HG03521 (cell line): Measurements from ENCODE around the gene COL6A2.
"Not testable (repeated sequence)": the region's sequence is repeated elsewhere in the genome, so short reads cannot be mapped to it uniquely, and the experiment has no call there.

Source experiments
- ATAC-seq: cut with Tn5 transposase; IDR thresholded peaks from one replicate; pipeline ENCODE4 v1.9.1; 2021; ENCODE audit warnings: mild to moderate bottlenecking, moderate library complexity; ENCODE audit not compliant: unreplicated experiment

The COL6A2 gene

DNA sequence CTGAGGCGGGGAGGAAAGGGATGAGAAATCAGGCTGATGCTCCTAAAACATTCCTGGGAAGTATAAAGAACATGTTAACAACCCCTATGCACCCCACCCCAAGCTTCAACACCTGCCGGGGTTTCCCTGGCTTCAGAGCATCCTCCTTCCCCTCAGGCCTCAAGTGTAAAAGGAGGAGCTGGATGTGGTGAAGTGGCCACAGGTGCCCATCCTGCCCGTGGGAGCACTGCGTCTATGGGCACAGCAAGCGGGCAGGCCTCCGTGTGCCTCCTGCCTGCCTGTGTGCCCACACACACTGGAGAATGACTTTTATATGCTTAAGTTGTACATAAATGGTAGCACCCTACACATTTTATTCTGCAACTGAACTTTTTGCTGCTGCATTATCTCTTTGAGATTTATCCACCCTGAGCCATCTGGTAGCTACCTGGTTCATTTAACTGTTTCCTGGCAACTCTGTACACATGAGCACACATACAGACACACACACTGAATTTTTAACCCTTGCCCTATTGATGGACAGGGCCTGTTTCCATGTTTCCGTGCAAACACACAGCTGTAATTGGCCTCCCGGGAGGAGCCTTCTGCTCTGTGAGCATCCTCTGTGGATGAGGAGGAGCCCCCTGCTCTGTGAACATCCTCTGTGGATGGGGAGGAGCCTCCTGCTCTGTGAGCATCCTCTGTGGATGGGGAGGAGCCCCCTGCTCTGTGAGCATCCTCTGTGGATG lies 70.9 kb downstream of the COL6A2 start:
- ATAC-seq, result no peak

DNA sequence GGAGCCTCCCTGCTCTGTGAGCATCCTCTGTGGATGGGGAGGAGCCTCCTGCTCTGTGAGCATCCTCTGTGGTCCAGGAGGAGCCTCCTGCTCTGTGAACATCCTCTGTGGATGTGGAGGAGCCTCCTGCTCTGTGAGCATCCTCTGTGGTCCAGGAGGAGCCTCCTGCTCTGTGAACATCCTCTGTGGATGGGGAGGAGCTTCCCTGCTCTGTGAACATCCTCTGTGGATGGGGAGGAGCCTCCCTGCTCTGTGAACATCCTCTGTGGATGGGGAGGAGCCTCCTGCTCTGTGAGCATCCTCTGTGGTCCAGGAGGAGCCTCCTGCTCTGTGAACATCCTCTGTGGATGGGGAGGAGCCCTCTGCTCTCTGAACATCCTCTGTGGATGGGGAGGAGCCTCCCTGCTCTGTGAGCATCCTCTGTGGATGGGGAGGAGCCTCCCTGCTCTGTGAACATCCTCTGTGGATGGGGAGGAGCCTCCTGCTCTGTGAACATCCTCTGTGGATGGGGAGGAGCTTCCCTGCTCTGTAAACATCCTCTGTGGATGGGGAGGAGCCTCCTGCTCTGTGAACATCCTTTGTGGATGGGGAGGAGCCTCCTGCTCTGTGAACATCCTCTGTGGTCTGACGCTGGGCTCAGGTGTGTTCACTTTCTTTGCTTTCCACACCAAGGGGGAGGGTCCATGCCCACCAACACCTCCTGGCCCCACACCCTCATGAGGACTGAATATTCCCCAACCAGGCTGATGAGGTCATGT lies 72.7 kb downstream of the COL6A2 start:
- ATAC-seq, result not testable (repeated sequence)

DNA sequence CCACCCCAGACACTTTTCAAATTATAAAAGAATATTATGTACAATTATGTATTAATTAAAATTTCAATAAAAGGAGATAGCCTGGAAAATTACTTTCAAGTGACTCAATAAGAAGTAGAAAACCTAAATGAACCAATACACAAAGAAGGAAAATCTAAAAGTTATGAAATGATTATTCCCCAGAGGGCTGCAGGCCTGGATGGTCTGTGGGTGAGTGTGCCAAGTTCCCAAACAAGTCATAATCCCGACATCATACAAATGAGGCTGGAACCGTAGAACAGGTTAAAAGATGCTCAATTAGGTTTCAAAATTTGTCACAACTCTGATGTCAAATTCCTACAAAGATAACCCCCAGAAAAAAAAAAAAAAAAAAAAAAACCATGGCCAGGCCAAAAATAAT lies 73.7 kb downstream of the COL6A2 start:
- ATAC-seq, result no peak

DNA sequence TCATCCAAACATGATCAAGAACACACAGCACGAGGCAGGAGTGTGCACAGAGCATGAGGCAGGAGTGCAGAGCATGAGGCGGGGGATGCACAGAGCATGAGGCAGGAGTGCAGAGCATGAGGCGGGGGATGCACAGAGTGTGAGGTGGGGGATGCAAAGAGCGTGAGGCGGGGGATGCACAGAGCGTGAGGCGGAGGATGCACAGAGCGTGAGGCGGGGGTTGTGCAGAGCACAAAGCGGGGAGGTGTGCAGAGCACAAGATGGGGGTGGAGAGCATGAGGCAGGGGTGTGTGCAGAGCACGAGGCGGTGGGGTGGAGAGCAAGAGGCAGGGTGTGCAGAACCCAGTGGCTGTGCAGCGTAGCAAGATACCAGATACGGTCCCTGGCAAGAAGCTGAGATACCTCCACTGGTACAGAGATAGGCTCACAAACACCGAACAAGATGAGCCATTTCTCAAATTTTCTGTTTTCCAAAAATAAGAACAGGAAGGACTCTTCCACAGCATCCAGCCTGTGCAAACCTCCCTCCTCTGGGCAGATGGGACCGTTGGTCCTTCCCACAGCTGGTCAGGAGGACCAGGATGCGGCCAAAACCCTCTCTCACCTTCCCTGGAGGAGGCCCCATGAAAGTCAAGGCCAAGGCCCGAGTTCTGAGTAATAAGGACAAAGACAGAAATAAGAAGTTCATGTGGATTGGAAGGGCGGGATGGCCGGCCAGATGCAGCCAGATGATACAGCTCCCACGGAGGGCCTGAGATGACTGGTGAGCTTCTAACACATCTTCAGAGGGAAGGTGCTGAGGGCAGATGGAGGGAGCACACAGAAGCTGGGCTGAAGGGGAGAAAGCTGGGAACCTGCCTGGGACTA lies 74.3 kb downstream of the COL6A2 start:
- no peak for ATAC-seq

DNA sequence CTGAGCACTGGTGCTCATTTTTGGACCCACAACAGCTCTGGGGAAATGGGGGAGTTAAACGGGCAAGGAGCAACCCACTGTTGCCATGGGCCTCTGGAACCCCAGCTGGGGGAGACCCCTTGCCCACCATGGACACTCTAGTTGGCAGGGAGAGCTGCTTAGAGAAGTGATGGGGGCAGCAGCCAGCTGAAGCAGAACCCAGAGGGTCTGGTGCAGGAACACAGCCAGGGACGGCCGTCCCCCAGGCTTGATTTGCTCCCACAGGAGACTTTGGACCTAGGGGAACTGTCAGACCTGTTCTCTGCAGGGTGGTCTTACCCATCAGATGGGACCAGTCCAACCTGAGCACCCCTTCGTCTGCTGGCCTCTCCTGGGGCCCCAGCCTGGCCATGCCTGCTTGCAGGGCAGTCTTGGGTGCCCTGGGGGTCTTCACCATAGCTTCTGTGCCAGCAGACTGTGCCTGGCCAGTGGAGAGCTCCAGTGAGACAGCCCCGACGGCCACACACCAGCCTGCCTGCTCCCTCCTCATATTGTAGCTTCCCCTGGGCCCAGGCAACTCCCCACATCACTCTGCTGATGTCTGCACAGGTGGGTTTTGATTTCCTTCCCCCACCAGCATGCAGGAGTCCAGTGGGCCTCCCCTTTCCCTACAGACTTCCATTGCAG lies 75.1 kb downstream of the COL6A2 start:
- ATAC-seq, result no peak

DNA sequence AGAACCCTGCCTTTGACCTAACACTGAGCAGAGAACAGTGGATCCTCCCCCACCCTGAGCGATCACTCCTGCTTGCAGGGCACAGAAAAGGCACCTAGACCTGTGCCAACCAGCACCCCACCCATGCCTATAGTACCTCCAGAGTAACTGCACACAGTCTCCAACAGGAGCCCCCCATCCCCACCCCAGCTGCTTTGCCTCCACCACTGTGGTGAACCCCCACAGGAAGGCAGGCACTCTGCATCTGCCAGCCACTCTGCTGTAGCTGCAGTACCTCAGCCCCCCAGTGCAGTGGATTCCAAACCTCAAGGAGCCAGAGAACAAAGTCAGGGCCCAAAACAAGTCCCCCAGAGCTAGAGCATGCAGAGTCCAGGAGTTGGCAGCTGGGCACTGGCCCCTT lies 75.7 kb downstream of the COL6A2 start:
- no peak for ATAC-seq

DNA sequence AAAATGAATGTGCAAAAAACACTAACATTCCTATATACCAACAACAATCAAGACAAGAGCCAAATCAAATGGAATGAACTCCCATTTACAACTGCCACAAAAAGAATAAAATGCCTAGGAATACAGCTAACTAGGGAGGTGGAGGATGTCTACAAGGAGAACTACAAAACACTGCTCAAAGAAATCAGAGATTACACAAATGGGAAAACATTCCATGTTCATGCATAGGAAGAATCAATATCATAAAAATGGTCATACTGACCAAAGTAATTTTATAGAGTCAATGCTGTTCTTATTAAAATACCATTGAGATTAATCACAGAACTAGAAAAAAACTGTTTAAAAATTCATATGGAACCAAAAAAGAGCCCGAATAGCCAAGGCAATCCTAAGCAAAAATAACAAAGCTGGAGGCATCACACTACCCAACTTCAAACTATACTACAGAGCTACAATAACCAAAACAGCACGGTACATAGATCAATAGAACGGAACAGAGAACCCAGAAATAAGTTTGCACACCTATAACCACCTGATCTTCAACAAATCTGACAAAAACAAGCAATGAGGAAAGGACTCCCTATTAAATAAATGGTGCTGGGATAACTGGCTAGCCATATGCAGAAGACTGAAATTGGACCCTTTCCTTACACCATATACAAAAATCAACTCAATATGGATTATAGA lies 78.7 kb downstream of the COL6A2 start:
- not testable (repeated sequence) for ATAC-seq

DNA sequence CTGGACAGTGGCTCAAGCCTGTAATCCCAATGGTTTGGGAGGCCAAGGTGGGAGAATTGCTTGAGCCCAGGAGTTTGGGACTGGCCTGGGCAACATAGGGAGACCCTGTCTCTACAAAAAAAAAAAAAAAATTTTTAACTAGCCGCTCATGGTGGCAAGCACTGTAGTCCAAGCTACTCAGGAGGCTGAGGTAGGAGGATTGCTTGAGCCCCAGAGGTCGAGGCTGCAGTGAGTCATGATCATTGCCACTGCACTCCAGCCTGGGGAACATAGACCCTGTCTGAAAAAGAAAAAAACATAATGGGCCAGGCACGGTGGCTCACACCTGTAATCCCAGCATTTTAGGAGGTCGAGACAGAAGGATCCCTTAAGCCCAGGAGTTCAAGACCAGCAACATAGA lies 81.0 kb downstream of the COL6A2 start:
- ATAC-seq, result no peak
